Astrocyte of the spinal cord (primary cell): ENCODE results near the gene SHROOM3.
A peak's percentile ranks its signal among the peaks of the same experiment; 100 is the strongest.

Experiments
- DNase-seq: peaks from one replicate; pipeline ENCODE4 v3.0.0; 2011; ENCODE audit warnings: low read depth, low spot score
- H3K4me3 ChIP-seq: 2 replicates; pipeline ENCODE4 v1.5.1; 2011; ENCODE audit warnings: low read depth, mild to moderate bottlenecking, low read length, moderate library complexity
- in situ Hi-C: cut with HindIII; loops from 2 replicates; pipeline ENCODE4 v1.10.0; 2017; ENCODE audit warnings: low sequenced_read_pairs
- TF ChIP-seq, protein P1 (sequence below): IDR thresholded peaks from 2 replicates; pipeline ENCODE4 v1.5.1; 2012; ENCODE audit warnings: low read depth, mild to moderate bottlenecking, low read length, inconsistent platforms

SHROOM3 gene

DNA sequence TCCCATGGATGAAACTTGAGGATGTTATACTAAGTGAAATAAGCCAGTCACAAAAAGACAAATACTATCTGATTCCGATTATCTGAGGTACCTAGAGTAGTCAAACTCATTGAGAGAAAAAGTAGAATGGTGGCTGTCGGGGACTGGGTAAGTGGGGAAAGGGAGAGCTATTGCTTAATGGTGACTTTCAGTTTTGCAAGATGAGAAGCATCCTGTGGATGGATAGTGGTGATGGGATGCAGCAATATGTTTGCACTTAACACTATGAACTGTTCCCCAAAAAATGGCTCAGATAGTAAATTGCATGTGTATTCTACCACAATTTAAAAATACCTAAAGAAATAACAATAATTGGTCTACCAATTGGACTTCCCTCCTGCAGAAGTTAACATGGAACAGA, 181.5 kb downstream of the SHROOM3 start:
- no peak overlapping the region for H3K4me3 ChIP-seq
- TF ChIP-seq, protein P1, sequence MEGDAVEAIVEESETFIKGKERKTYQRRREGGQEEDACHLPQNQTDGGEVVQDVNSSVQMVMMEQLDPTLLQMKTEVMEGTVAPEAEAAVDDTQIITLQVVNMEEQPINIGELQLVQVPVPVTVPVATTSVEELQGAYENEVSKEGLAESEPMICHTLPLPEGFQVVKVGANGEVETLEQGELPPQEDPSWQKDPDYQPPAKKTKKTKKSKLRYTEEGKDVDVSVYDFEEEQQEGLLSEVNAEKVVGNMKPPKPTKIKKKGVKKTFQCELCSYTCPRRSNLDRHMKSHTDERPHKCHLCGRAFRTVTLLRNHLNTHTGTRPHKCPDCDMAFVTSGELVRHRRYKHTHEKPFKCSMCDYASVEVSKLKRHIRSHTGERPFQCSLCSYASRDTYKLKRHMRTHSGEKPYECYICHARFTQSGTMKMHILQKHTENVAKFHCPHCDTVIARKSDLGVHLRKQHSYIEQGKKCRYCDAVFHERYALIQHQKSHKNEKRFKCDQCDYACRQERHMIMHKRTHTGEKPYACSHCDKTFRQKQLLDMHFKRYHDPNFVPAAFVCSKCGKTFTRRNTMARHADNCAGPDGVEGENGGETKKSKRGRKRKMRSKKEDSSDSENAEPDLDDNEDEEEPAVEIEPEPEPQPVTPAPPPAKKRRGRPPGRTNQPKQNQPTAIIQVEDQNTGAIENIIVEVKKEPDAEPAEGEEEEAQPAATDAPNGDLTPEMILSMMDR = no peak
- DNase-seq = no peak
- in situ Hi-C loops = no loop called here

DNA sequence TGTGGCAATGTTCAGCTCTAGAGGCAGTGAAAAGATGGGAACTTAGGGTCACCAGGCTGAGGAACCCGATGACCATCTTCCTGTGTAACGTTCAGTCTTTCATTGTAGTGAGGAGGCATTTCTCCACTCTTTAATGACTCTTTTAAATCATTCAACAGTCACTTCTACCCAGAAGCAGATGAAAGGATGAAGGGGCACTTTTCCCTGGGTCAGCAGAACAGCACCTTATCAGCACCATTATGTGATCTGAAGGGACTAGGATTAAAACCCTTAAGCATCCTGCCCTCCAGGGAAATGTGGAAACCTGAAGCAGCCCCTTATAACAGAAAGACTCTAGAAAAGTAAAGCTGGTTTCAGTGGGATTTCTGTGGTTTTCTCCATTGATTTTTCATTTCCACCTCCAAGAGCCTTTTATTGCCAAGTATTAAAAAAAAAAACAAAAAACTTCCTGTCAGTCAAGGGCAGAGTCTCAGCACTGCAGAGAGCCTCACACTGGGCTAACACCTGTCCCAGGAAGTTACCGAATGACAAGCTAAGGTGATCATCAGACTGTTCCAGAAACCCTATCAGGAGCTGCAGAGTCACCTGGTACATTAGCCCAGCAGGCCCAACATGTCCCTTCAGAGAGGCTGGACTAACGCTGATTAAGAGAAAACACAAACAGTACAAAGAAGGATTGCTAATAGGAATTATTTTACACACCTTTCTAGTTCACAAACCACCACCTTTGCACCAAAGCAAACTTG, 185.9 kb downstream of the SHROOM3 start:
- in situ Hi-C loops = no loop called here
- TF ChIP-seq, protein P1 = no peak
- H3K4me3 ChIP-seq = no peak overlapping the region
- DNase-seq = no peak

DNA sequence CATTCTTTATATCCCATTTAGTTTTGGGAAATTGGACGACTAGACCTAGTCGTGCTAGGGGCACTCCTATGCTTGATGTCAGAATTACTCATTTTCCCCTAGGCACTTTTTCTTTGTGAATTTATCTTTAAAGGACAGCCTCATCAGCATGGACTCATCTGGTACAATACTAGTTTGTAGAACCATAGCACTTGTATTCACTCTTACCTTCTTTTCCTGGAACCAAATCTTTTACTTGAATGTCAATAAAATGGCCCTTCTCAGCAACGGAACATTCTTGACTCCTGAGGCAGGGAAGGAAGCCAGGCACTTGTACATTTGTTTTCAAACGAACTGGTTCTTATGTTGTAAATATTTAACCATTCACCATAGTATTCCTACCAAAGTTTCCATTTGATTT, 187.1 kb downstream of the SHROOM3 start:
- DNase-seq = no peak
- TF ChIP-seq, protein P1 = no peak
- in situ Hi-C loops = no loop called here
- H3K4me3 ChIP-seq = no peak overlapping the region

DNA sequence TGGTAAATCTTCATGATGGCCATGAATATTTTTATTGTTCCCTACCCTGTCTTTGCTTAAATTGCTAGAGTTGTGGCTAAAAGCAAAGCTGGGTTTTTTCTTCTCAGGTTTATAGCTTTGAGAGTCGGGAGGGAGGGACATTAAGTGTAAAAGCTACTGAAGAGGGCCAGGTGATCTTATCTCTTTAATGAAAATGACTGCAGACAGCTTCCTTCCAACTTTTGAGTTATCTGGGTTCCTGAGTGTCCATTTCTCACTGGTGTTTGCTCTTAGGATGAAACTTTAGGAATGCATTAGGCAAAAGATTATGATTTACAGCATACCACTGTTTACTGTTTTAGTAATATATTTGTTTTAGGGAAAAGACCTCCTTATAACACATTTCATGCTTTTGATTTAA, 187.7 kb downstream of the SHROOM3 start:
- DNase-seq = no peak
- TF ChIP-seq, protein P1 = no peak
- in situ Hi-C loops = no loop called here
- H3K4me3 ChIP-seq = no peak overlapping the region

DNA sequence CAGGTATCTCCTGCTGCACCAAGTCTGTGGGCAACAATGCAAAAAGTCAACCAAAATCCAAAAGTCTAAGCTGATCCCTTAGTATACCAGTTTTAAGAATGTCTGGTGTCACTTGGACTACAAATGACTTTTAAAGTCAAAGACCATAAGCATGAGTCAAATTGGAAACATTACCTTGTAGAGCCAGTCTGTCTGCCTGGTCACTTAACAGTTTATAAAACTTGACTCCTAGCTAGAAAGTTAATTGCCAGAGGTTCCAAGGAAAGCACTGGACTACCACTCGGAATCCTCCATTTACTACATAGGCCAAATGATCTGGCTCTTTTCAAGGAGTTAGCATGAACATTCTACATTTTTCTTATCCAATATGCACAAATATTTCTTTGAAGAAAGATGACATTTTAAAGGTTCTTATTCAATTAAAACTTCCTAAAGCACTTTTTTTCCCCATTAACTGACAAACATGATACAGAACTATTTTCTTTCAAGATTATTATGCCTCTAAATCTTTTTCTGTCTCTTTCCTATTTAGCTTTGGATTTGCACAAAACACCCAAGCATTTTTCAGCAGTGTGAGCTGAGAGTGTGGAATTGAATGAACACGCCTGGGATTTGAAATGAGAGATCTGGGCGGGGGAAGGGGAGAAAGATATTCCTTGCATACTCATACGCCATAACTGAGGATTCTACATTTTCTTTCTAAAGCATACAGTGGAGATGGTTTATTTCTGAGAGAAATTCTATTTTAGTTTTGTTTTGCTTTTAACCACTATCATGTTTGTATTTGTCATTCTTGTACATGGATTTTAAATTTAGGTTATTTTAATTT, 188.4 kb downstream of the SHROOM3 start:
- no peak for DNase-seq
- TF ChIP-seq, protein P1 = no peak
- no peak overlapping the region for H3K4me3 ChIP-seq
- in situ Hi-C loops = no loop called here

DNA sequence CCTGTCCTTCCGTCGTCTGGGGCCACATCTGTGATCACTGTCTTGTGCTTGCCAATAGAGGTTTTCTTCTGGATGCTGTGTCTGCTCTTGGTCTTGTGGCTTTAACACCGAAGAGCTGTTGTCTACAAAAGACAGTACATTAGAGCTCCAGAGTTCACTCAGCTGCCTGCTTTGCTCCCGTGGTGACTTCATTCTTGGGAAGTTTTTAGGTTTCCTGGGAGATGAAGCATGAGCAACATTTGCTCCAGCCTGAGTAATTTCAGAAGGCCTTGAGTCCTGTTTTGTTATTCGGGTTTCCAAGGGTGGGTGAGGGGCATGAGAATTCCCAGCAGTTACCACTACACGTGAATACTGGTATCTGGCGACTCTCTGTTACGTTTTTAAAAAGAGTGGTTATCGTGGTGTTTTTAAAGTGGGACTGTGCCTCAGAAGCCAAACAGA, 189.2 kb downstream of the SHROOM3 start:
- no peak overlapping the region for H3K4me3 ChIP-seq
- peak; percentile 97 for DNase-seq
- TF ChIP-seq, protein P1 = no peak
- in situ Hi-C loops = no loop called here
